Right cardiac atrium (tissue), 5 donors: ENCODE measurements around the gene PHF21B. TPM values are rescaled to one million over a fixed set of nuclear protein-coding genes. Genes with fewer than 3 reads are reported as not detected.

Experiments used
- ATAC-seq, 2 donors: fragments of 200-7000 bp; cut with Tn5 transposase; one replicate each; pipeline versions ENCODE4 v1.8.0 to v1.9.1; 2020; ENCODE audit warnings: moderate library complexity in 2 of 2, mild to moderate bottlenecking in 1 of 2
- DNase-seq, 3 donors: peaks; one replicate each; pipeline ENCODE4 v3.0.0-alpha.2; 2020
- H3K27ac ChIP-seq: one replicate; pipeline ENCODE4 v1.5.1; 2013; ENCODE audit warnings: mild to moderate bottlenecking, low read length, control low read depth, moderate library complexity
- H3K27me3 ChIP-seq: one replicate; pipeline ENCODE4 v1.6.1; 2013; ENCODE audit not compliant: control insufficient read depth, insufficient read depth
- H3K4me1 ChIP-seq: one replicate; pipeline ENCODE4 v1.6.1; 2013; ENCODE audit warnings: low read length; ENCODE audit not compliant: control insufficient read depth, insufficient read depth
- H3K4me3 ChIP-seq: one replicate; pipeline ENCODE4 v1.5.1; 2013; ENCODE audit warnings: low read length, control low read depth
- H3K9me3 ChIP-seq: one replicate; pipeline ENCODE4 v1.6.1; 2013; ENCODE audit warnings: low read length; ENCODE audit not compliant: control insufficient read depth
- WGBS: extraction: QIAGEN DNeasy Blood & Tissue Kit; methylation state at CpG from one replicate; pipeline ENCODE4 v1.1.7; 2013; 5-methylcytosine and 5-hydroxymethylcytosine counted together
- intact Hi-C, 4 donors: fragments of 100-400 bp; cut with DNase I; formaldehyde crosslinking; loops; one replicate each; pipeline versions ENCODE4 v1.11.0 to v1.14.0; 2022 to 2023
- polyA plus RNA-seq: library from polyadenylated mRNA; stranded (reverse); fragments of 200-250 nt; gene quantifications from one replicate; pipeline ENCODE4 v1.2.3, GENCODE V29; 2013
- total RNA-seq, 4 donors: library from RNA; stranded (reverse); fragmentation: NEBNext Ultra II Directional; extraction: Animal tissue kit (Norgen Biotek cat#: 25700); gene quantifications; one replicate each; pipeline ENCODE4 v1.2.1, GENCODE V29; 2021
- donor health status: healthy with polysubstance abuse.
- donor health status: DM: no; HTN: yes; CAD: no.
- donor health status: DM: no; HTN: no; CAD: no.
- donor health status: DM: no; HTN: yes; CAD: no; lungs with severe emphysema.
- donor health status: DM: yes; HTN: yes; CAD: no.

The PHF21B gene
- total and polyA plus RNA-seq, 5 donors: 0.50 to 1.9 (median 1.3) TPM

- ATAC-seq: no peak
- intact Hi-C loops: no loop called here
- no peak for DNase-seq
- no peaks in the 10 kb centered on the region for H3K27me3 ChIP-seq
- 80% methylated on average over 13 of the region's 13 CpGs for WGBS
- H3K4me3 ChIP-seq: no peak overlapping the region
- no peak overlapping the region for H3K27ac ChIP-seq
- no peaks in the 10 kb centered on the region for H3K9me3 ChIP-seq
- H3K4me1 ChIP-seq: no peaks in the 10 kb centered on the region
Measured at GRCh38 chr22:44999687-45000086, 10.1 kb downstream of the PHF21B start.

- intact Hi-C loops: no loop called here
- ATAC-seq: no peak
- H3K4me3 ChIP-seq: no peak overlapping the region
- 86% methylated on average over 15 of the region's 15 CpGs for WGBS
- H3K27me3 ChIP-seq: no peaks in the 10 kb centered on the region
- no peak for DNase-seq
- H3K27ac ChIP-seq: no peak overlapping the region
- no peaks in the 10 kb centered on the region for H3K4me1 ChIP-seq
- no peaks in the 10 kb centered on the region for H3K9me3 ChIP-seq
Measured at GRCh38 chr22:44999231-44999630, 10.6 kb downstream of the PHF21B start.

- Histone ChIP-seq H3K4me3 (no peak overlapping the region), H3K27me3 (no peaks in the 10 kb centered on the region), H3K27ac (no peak overlapping the region), H3K9me3 (no peaks in the 10 kb centered on the region), H3K4me1 (no peaks in the 10 kb centered on the region)
- ATAC-seq: no peak
- no peak for DNase-seq
- intact Hi-C loops: no loop called here
- WGBS: 87% methylated on average over 11 of the region's 11 CpGs
Measured at GRCh38 chr22:44998296-44998695, 11.5 kb downstream of the PHF21B start.

- WGBS: 70% methylated on average over 9 of the region's 9 CpGs
- Histone ChIP-seq H3K27ac (no peak overlapping the region), H3K9me3 (no peaks in the 10 kb centered on the region), H3K4me3 (no peak overlapping the region), H3K4me1 (no peaks in the 10 kb centered on the region), H3K27me3 (no peaks in the 10 kb centered on the region)
- no peak for ATAC-seq
- DNase-seq: no peak
- intact Hi-C loops: no loop called here
Measured at GRCh38 chr22:44997060-44997459, 12.7 kb downstream of the PHF21B start.

- no peak for ATAC-seq
- H3K27me3 ChIP-seq: no peaks in the 10 kb centered on the region
- H3K27ac ChIP-seq: no peak overlapping the region
- H3K4me3 ChIP-seq: no peak overlapping the region
- no peak for DNase-seq
- H3K4me1 ChIP-seq: no peaks in the 10 kb centered on the region
- 92% methylated on average over 16 of the region's 16 CpGs for WGBS
- intact Hi-C loops: no loop called here
- H3K9me3 ChIP-seq: no peaks in the 10 kb centered on the region
Measured at GRCh38 chr22:44996648-44997047, 13.2 kb downstream of the PHF21B start.

GRCh38 chr22:44996120-44996519 is 13.7 kb downstream of the PHF21B start:
- 79% methylated on average over 9 of the region's 9 CpGs for WGBS
- Histone ChIP-seq H3K27me3 (no peaks in the 10 kb centered on the region), H3K9me3 (no peaks in the 10 kb centered on the region), H3K4me1 (no peaks in the 10 kb centered on the region), H3K27ac (no peak overlapping the region), H3K4me3 (no peak overlapping the region)
- peak in 1 of 3 donors; percentile 28 for DNase-seq
- no peak for ATAC-seq
- intact Hi-C loops: no loop called here

- no peaks in the 10 kb centered on the region for H3K27me3 ChIP-seq
- H3K4me1 ChIP-seq: no peaks in the 10 kb centered on the region
- intact Hi-C loops: no loop called here
- H3K27ac ChIP-seq: no peak overlapping the region
- no peaks in the 10 kb centered on the region for H3K9me3 ChIP-seq
- no peak for DNase-seq
- WGBS: 65% methylated on average over 14 of the region's 14 CpGs
- no peak for ATAC-seq
- H3K4me3 ChIP-seq: no peak overlapping the region
Measured at GRCh38 chr22:44995715-44996114, 14.1 kb downstream of the PHF21B start.

- 20% methylated on average over 7 of the region's 7 CpGs for WGBS
- H3K9me3 ChIP-seq: no peaks in the 10 kb centered on the region
- no peak overlapping the region for H3K4me3 ChIP-seq
- H3K4me1 ChIP-seq: no peaks in the 10 kb centered on the region
- ATAC-seq: peak; percentile 51 to 78
- peak in 1 of 3 donors; percentile 52 for DNase-seq
- intact Hi-C loops: no loop called here
- H3K27ac ChIP-seq: no peak overlapping the region
- no peaks in the 10 kb centered on the region for H3K27me3 ChIP-seq
Measured at GRCh38 chr22:44995105-44995514, 14.7 kb downstream of the PHF21B start.

- no peaks in the 10 kb centered on the region for H3K27me3 ChIP-seq
- ATAC-seq: peak in 1 of 2 donors; percentile 27
- H3K4me3 ChIP-seq: no peak overlapping the region
- no peak overlapping the region for H3K27ac ChIP-seq
- 66% methylated on average over 19 of the region's 19 CpGs for WGBS
- no peaks in the 10 kb centered on the region for H3K4me1 ChIP-seq
- DNase-seq: peak in 1 of 3 donors; percentile 45
- no peaks in the 10 kb centered on the region for H3K9me3 ChIP-seq
- intact Hi-C loops: no loop called here
Measured at GRCh38 chr22:44994399-44995104, 15.3 kb downstream of the PHF21B start.

GRCh38 chr22:44992166-44992565 is 17.6 kb downstream of the PHF21B start:
- DNase-seq (peak in 1 of 3 donors; percentile 21), ATAC-seq (no peak)
- no peaks in the 10 kb centered on the region for H3K27me3 ChIP-seq
- no peaks in the 10 kb centered on the region for H3K4me1 ChIP-seq
- no peaks in the 10 kb centered on the region for H3K9me3 ChIP-seq
- 91% methylated on average over 13 of the region's 13 CpGs for WGBS
- intact Hi-C loops: no loop called here
- H3K27ac ChIP-seq: no peak overlapping the region
- H3K4me3 ChIP-seq: no peak overlapping the region

GRCh38 chr22:44991218-44991617 is 18.6 kb downstream of the PHF21B start:
- WGBS: 77% methylated on average over 10 of the region's 10 CpGs
- ATAC-seq: no peak
- DNase-seq: no peak
- H3K27me3 ChIP-seq: no peaks in the 10 kb centered on the region
- no peaks in the 10 kb centered on the region for H3K4me1 ChIP-seq
- no peak overlapping the region for H3K27ac ChIP-seq
- no peak overlapping the region for H3K4me3 ChIP-seq
- intact Hi-C loops: no loop called here
- no peaks in the 10 kb centered on the region for H3K9me3 ChIP-seq

GRCh38 chr22:44990810-44991209 is 19.0 kb downstream of the PHF21B start:
- DNase-seq: peak in 1 of 3 donors; percentile 27
- intact Hi-C loops: no loop called here
- Histone ChIP-seq H3K4me1 (no peaks in the 10 kb centered on the region), H3K27me3 (no peaks in the 10 kb centered on the region), H3K4me3 (no peak overlapping the region), H3K27ac (no peak overlapping the region), H3K9me3 (no peaks in the 10 kb centered on the region)
- WGBS: 84% methylated on average over 15 of the region's 15 CpGs
- ATAC-seq: no peak
